HepG2 (cell line): Measurements from ENCODE around the gene PTK7.

Experiments
- POLR2A ChIP-seq, 2 experiments: IDR thresholded peaks; 2 replicates each; pipeline ENCODE4 v1.6.1; 2011; ENCODE audit warnings: low read depth in 2 of 2, low read length in 2 of 2, mild to moderate bottlenecking in 1 of 2, moderate library complexity in 1 of 2; ENCODE audit not compliant: insufficient read depth in 1 of 2
- RNF219 ChIP-seq: sonication (generic); formaldehyde crosslinking; IDR thresholded peaks from 2 replicates; pipeline ENCODE4 v1.5.0; 2020; ENCODE audit warnings: mild to moderate bottlenecking, missing genetic modification reagents
- ZFP36 ChIP-seq: fragments of 150-350 bp; IDR thresholded peaks from 2 replicates; pipeline ENCODE4 v1.6.1; 2018; ENCODE audit warnings: borderline replicate concordance, low read length, low read depth; ENCODE audit not compliant: partially characterized antibody
- ZNF280D ChIP-seq: sonication (generic); formaldehyde crosslinking; IDR thresholded peaks from 2 replicates; pipeline ENCODE4 v1.5.1; 2020; ENCODE audit warnings: mild to moderate bottlenecking, missing genetic modification reagents
- ZNF670 ChIP-seq: sonication (generic); formaldehyde crosslinking; IDR thresholded peaks from 2 replicates; pipeline ENCODE4 v1.8.0; 2022; ENCODE audit warnings: mild to moderate bottlenecking, missing genetic modification reagents, borderline replicate concordance
- ZNF839 ChIP-seq: sonication (generic); formaldehyde crosslinking; IDR thresholded peaks from 2 replicates; pipeline ENCODE4 v1.4.0; 2020; ENCODE audit warnings: missing genetic modification reagents, mild to moderate bottlenecking, borderline replicate concordance

GRCh38 chr6:43192911-43193310 is 116.8 kb downstream of the PTK7 start:
- TF ChIP-seq ZNF670 (CRISPR knock-in tag), result no peak
- TF ChIP-seq ZFP36, result no peak
- no peak for TF ChIP-seq POLR2A (IDR thresholded peaks at IDR 0.05; ENCODE audit: insufficient read depth in 1 of 2, low read depth in 2 of 2, low read length in 2 of 2)
- no peak for TF ChIP-seq RNF219 (CRISPR knock-in tag)
- no peak for TF ChIP-seq ZNF839 (CRISPR knock-in tag)
- TF ChIP-seq ZNF280D, result no peak
